Inferior parietal cortex (tissue), 1 donor: ENCODE data around the gene AUNIP.
A peak's percentile ranks its signal among the peaks of the same experiment; 100 is the strongest.

Experiments used
- DNase-seq: peaks from one replicate; pipeline ENCODE4 v3.0.0-alpha.2; 2016; ENCODE audit errors: extremely low spot score

The AUNIP gene

DNA sequence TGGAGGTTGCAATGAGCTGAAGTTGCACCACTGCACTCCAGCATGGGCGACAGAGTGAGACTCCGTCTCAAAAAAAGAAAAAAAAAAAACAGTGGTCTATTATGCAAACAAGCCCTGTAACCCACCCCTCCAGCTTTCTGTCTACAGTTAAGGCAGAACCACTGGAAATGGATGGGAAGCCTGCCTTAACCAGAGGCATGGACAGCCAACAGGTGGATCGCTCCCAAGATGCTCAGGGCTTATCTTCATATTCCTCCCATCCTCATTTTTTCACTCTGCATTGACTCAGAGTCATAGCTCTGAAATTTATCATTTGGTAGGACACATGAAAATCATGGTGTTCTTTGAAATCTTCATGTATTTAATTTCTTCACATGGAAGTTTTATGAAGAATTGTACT is 30.8 kb downstream of the AUNIP start:
- no peak for DNase-seq

- no peak for DNase-seq
Observed at GRCh38 chr1:25826571-25826970, 32.7 kb downstream of the AUNIP start.

GRCh38 chr1:25825605-25826004 is 33.7 kb downstream of the AUNIP start:
- no peak for DNase-seq

GRCh38 chr1:25821630-25822091 is 37.6 kb downstream of the AUNIP start:
- DNase-seq: no peak

- DNase-seq: no peak
Observed at GRCh38 chr1:25821112-25821476, 38.2 kb downstream of the AUNIP start.

GRCh38 chr1:25820247-25821111 is 38.8 kb downstream of the AUNIP start:
- DNase-seq: peak; percentile 43

GRCh38 chr1:25819491-25820246 is 39.6 kb downstream of the AUNIP start, which contains the start of gene MTFR1L:
TSS of gene MTFR1L (plus strand) at chr1:25819954. CDS start at chr1:25823105, 3,151 bp downstream.
- DNase-seq: peak; percentile 86

DNA sequence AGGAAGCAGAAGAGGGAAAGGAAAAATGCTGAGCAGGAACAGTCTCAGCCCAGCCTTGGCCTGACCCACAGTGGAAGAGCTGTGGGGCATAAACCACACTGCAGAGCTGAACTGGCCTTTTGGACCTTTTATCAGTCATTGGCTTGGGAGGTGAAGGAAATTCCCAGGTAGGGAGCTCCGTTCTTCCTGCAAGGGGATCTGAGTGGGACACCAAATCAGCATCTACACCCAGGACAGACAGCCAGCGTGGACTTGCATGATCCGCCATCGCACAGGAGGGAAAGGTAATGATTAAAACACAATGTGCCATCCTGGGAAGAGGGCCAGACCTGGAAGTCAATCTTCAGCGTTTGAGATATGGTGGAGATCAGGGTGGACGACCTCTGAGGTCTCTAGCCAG is 40.7 kb downstream of the AUNIP start:
- DNase-seq: no peak

GRCh38 chr1:25817840-25818501 is 41.3 kb downstream of the AUNIP start:
- DNase-seq: no peak

DNA sequence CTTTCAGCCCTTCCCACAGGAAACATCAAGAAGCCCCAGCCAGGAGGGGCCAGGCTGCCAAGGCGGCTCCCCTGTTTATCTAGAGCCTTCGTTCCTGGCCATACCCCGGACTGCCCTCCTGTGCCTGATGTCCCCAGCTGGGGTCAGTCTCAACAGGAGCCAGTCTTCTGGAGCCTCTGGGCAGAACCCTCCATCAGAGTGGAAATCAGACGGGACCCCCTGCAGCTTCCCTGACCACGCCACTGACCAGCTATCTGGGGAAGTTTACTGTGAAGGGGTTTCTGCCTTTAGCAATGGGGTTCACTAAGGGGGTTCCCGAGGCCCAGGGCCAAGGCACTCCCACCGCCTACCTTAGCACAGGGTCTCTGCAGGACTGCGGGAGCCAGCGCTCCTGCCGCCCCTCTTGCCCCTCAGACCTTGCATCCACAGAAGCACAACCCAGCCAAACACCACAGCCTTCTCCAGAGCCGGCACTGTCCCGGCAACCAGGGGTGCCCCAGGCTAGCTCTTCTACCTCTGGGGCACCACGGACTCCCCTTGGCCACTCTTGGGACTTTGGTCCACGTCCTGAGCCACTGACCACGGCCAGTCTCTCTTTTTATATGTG is 43.0 kb downstream of the AUNIP start:
- DNase-seq: no peak

DNA sequence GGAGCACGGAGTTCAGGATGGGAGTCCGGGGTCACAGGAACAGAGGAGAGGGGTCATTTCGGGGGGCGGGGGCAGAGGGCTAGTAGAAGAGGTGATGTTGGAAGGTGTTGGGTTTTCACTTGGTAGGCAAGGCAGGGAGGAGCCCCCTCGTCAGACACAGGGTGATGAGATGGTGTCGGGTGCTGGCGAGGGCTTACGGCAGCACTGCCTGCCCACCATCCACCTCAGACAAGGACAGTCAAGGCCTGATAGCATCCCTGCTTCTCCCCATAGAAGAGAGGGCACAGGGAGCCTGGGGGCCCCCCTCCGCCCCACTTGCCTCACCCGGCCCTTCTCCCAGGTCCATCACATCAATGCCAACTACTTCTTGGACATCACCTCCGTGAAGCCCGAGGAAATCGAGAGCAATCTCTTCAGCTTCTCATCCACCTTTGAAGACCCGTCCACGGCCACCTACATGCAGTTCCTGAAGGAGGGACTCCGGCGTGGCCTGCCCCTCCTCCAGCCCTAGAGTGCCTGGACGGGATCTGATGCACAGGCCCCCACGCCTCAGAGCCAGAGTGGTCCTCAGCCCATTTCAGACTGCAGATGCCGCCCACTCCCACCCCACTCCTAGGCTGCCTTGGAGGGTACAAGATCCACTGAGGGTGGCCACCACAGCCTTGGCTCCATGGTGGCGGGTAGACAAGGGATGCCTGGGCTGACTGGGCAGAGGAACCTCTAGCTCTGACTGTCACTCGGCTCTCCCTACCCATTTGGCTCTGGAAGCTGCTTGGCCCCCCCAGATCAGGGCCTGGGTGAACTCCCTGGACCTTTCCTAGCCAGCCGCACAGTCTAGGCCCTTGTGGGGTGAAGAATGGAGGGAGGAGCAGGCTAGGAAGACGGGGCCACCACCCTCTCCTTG is 43.8 kb downstream of the AUNIP start:
- no peak for DNase-seq

DNA sequence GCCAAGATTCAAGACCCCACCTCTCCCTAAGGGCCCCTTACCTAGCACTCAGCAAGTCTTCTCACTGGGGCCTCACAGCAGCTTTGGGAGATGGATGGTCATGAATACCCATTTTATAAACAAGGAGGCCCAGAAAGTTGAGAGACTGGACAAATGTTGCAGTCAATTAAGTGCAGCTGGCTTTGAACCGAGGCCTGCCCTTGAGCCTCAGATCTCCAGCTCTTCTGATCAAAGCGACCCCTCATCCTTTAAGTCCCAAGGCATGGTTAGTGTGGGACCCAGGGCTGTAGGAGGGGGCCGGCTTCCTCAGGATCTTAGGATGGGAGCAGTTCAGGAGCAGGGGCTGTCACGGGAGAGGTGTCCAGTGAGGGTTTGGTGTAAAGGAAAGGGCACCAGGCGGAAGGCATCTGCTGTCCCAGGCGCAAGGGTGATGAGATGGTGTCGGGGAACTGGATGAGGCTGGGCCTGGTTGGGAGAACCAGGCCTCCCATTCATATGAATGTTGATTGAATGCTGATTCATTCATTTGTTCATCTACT is 44.6 kb downstream of the AUNIP start:
- DNase-seq: no peak

GRCh38 chr1:25813734-25814471 is 45.4 kb downstream of the AUNIP start:
- DNase-seq: no peak

- DNase-seq: no peak
Observed at GRCh38 chr1:25813071-25813733, 46.1 kb downstream of the AUNIP start.

GRCh38 chr1:25811384-25812082 is 47.7 kb downstream of the AUNIP start:
- no peak for DNase-seq

DNA sequence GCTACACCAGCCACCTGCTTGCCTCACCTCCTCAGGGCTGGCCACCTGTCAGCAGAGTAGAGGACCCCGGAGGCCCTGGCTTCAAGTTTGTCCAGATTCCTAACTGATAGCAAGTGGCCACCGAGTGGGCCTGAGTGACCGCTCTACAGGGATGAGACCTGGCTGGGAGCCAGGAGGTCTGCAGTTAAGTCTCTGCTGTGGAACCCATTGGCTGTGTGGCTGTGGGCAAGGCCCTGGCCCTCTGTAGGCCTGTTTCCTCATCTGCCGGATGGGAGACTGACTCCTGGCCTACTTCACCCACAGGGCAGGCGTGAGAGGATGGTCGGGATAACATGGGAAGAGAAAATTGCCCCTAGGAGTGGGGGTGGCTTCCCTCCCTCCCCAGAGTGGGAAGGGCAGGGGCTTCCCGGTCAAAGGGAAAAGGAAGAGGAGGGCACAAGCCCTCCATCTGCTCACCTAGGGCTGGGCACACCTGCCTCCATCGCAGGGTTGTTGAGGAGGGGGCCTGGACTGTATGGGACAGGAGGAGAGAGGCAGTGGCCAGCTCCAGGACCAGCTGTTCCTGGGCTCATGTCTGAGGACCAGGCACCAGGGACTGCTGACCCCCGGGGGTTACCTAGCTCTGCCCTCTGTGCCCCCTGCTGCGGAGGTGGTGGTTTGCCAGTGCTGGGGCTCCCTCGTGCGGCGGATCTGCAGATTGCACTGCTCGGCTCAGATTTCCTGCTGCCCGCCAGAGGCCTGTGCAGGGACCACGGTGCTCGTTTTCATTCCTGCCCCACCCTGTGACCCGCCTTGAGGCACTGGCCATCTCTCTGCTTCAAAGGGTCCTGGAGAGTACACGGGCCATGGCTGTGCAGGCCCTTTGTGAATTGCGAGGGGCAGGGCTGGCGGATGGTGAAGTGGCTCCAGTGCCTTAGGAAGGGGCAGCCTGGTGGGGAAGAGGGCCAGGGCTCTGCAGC is 48.6 kb downstream of the AUNIP start:
- peak; percentile 54 for DNase-seq

GRCh38 chr1:25809929-25810328 is 49.3 kb downstream of the AUNIP start:
- DNase-seq: no peak
